OCI-LY1 (cell line): ENCODE measurements around the gene MCTP2.

Experiments used
- EZH2 ChIP-seq: fragments of 200-600 bp; sonication (generic), shearing (Covaris generic); IDR thresholded peaks from 2 replicates; pipeline ENCODE4 v1.8.0; 2017; ENCODE audit warnings: borderline replicate concordance, mixed run types, mild to moderate bottlenecking, antibody characterized with exemption, low read length, moderate library complexity, mixed read lengths
- TF ChIP-seq, protein P1 (sequence below): fragments of 200-600 bp; sonication (generic), shearing (Covaris generic); IDR thresholded peaks from 2 replicates; pipeline ENCODE4 v1.5.1; 2017; ENCODE audit warnings: mild to moderate bottlenecking, antibody characterized with exemption, low read length, moderate library complexity, mixed read lengths

DNA sequence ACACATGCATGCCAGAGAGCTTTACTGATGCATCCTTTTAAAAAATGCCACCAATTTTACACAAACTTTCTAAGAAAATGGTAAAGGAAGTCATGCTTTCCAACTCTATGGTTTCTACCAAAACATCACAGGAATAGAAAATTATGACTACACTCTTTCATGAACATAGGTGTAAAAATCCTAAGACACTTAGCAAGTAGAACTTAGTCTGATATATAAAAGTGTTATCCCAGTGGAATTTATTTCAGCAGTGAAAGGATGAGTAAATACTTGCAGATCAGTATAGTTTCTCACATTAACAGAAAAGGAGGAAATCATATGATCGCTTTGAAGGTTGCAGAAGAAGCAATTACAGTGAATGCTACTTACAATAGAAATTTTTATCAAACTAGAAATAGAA is 43.4 kb downstream of the MCTP2 start:
- TF ChIP-seq, protein P1, sequence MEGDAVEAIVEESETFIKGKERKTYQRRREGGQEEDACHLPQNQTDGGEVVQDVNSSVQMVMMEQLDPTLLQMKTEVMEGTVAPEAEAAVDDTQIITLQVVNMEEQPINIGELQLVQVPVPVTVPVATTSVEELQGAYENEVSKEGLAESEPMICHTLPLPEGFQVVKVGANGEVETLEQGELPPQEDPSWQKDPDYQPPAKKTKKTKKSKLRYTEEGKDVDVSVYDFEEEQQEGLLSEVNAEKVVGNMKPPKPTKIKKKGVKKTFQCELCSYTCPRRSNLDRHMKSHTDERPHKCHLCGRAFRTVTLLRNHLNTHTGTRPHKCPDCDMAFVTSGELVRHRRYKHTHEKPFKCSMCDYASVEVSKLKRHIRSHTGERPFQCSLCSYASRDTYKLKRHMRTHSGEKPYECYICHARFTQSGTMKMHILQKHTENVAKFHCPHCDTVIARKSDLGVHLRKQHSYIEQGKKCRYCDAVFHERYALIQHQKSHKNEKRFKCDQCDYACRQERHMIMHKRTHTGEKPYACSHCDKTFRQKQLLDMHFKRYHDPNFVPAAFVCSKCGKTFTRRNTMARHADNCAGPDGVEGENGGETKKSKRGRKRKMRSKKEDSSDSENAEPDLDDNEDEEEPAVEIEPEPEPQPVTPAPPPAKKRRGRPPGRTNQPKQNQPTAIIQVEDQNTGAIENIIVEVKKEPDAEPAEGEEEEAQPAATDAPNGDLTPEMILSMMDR: no peak
- no peak for TF ChIP-seq EZH2
